GM19452 (cell line): ENCODE measurements around the gene NPAS1.

Source experiments
- ATAC-seq: cut with Tn5 transposase; IDR thresholded peaks from one replicate; pipeline ENCODE4 v1.9.1; 2021; ENCODE audit not compliant: unreplicated experiment

NPAS1 gene, protein sequence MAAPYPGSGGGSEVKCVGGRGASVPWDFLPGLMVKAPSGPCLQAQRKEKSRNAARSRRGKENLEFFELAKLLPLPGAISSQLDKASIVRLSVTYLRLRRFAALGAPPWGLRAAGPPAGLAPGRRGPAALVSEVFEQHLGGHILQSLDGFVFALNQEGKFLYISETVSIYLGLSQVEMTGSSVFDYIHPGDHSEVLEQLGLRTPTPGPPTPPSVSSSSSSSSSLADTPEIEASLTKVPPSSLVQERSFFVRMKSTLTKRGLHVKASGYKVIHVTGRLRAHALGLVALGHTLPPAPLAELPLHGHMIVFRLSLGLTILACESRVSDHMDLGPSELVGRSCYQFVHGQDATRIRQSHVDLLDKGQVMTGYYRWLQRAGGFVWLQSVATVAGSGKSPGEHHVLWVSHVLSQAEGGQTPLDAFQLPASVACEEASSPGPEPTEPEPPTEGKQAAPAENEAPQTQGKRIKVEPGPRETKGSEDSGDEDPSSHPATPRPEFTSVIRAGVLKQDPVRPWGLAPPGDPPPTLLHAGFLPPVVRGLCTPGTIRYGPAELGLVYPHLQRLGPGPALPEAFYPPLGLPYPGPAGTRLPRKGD

GRCh38 chr19:47019431-47020041, at the start of gene NPAS1:
Gene NPAS1 (plus strand): TSS chr19:47019837. CDS start chr19:47021048, 1,211 bp downstream.
- no peak for ATAC-seq

DNA sequence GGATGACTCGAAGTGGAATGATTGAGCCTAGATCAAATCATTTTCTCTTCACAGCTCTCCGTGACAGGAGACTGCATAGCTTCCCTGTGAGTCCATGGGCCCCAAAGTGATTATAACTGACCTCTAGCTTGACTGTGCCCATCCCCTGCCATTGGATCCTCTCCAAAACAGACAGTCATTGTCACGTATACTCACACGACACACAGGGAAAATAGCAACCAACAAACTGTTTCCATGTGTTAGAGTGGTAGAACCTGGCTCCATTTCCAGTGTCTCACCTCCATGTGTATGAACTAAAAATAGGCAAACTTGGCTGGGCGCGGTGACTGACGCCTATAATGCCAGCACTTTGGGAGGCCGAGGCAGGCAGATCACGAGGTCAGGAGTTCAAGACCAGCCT, 48.8 kb upstream of the NPAS1 start:
- no peak for ATAC-seq

DNA sequence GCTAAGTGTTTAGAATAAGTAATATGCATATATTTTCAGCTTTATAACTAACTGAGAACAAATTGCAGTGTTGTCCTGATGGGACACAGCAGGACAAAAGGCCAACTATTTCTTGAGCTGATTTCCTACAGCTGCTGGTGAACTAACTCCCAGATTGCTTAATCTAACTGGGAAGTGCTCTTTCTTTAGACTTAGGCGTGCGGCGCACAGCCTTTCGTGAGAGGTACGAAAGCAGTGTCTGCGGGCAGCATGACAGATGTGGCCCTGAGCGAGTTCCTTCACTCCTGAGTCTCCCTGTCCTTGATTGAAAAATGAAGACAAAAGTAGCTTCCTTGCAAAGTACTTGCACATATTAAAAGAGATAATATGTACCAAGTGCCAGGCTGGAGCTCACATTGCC, 47.3 kb upstream of the NPAS1 start:
- no peak for ATAC-seq

GRCh38 chr19:46974181-46974580, 45.5 kb upstream of the NPAS1 start:
- no peak for ATAC-seq

DNA sequence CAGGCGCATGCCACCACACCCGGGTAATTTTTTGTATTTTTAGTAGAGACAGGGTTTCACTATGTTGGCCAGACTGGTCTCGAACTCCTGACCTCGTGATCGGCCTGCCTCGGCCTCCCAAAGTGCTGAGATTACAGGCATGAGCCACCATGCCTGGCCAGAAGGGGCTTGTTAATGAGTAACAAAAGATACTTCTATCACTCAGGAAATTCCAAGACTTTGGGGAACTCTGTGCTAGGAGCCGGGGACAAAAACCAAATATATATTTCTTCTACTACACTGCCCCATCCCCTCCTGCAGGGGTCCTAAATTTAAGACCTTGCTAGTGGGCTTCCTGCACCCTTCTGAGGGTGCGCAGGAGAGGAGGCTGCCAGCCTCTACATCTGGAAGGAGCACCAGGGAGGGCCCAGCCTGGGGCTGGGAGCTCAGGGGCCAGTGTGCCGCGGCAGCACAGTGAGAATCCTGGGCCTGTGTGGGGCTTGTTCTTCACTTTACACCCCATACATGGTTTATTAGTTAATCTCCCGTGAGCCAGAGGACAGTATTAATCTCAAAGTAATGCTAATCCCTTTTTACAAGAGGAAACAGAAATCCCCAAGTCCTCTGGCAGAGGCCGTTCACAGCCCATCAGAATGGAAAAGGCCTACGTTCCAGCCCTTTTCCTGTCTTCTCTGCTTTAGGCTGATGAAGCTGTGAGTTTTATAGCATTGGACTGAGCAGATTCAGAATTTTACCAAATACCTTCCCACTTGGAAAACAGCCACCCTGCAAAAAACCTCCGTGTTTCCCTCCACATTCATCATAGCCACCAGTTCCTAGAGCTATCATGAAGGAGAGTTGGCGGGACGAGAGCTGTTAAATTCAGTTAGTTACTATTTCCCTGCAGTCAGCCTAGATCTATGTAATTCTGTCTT, 44.4 kb upstream of the NPAS1 start:
- no peak for ATAC-seq

DNA sequence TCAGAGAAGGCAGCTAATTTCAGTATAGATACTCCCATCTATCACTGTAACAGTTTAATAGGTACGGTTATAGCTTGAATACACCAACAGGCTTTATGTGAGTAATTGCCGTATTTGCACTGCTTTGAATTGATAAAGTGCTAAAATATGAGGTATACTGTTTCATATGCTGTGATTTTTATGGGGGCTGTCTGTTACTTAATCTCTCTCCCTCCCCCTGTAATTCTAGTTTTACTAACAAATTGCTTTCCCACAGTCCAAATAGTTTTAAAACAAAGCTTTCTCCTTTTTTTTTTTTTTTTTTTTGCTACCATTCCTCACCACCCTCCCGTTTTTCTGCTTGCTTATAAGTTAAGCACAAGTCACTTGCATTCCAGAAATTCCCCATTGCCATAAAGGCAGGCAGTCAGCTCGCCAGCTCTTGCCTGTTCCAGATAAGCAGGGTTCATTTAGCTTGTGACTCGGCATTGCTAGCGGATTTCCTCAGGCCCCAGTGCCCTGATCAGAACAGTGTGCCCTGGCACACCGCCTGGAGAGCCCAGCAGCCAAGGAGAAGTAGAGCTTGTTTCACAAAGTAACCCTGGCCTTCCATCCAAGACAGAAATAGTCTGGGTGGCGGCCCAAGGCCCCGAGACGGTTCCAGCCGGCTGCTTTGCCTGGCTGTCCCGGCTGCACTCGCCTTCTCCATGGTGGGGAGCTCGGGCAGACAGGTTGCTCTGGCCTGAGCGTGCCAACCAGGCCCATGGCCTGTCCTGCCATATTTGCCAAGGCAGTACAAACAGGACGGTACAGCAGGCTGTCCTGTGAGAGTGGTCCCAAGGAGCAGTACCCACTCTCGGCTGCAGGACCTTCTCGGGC, 43.5 kb upstream of the NPAS1 start:
- no peak for ATAC-seq

GRCh38 chr19:46976845-46977320, 42.8 kb upstream of the NPAS1 start:
- ATAC-seq: no peak

DNA sequence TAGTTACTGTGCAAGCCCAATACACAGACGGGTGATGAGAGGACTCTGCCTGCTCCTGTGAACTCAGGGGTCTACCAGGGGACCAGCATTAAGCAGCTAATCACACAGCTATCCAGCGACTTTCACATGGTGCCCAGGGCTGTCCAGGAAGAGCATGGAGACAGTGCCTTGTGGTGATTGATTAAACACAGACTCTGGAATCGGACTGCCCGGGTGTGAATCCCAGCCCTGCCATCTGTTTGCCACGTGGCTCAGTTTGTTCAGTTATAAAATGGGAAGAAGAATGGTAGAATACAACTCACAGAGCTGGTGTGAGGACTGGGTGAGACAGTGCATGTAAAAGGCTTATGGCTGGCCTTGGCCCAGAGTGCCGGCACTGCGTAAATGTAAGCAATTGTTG, 42.1 kb upstream of the NPAS1 start:
- no peak for ATAC-seq

GRCh38 chr19:46978171-46978869, 41.3 kb upstream of the NPAS1 start:
- ATAC-seq: no peak

DNA sequence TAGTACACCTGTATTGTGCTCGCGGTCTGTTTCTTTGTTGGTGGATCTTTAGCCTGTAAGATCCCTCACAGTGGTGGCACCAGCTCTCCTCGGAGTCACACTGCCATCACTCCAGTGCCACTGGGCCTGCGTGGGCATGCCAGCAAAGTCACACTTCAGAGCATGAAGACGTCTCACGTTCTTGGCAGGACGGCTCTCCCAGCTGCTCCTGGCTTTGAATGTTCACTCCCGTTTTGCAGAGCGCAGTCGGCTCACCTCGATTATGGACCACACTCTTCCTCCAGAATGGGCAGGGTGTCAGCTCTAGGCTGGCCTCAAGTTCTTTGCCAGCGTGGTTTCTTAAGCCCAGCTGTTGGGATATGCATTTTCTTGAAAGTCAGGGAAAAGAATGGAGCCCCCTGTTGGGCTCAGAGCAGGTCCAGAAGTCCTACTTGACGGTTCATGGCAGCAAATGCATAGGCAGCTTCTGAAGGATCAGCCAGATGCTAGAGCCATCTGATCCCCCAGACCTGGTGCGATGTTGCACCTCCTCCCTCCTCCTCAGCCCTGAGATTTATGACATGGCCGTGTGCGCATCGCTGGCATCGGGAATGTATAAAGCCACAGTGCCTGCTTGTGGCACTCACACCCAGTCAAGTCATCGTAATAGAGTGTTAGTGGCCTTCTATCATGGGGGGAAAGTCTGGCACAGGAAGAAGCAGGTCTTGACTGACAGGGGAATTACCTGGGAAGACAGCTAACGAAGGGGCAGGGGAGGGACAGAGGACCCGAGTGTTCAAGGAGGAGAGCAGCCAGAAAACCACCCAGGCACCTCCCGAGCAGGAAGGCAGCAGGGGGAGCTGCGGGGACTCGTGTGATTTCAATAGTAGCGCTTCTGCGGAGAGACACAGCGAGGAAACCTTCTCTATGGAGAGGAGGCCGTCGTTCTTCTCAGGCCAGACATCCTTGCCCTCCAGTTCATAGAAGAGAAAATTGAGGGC, 40.2 kb upstream of the NPAS1 start:
- ATAC-seq: no peak

GRCh38 chr19:46980761-46981160, 38.9 kb upstream of the NPAS1 start:
- no peak for ATAC-seq

GRCh38 chr19:46981286-46981945, 38.2 kb upstream of the NPAS1 start:
- ATAC-seq: no peak

GRCh38 chr19:46983097-46983496, 36.5 kb upstream of the NPAS1 start:
- ATAC-seq: no peak

- ATAC-seq: no peak
Observed at GRCh38 chr19:46984077-46985010, 35.3 kb upstream of the NPAS1 start.

DNA sequence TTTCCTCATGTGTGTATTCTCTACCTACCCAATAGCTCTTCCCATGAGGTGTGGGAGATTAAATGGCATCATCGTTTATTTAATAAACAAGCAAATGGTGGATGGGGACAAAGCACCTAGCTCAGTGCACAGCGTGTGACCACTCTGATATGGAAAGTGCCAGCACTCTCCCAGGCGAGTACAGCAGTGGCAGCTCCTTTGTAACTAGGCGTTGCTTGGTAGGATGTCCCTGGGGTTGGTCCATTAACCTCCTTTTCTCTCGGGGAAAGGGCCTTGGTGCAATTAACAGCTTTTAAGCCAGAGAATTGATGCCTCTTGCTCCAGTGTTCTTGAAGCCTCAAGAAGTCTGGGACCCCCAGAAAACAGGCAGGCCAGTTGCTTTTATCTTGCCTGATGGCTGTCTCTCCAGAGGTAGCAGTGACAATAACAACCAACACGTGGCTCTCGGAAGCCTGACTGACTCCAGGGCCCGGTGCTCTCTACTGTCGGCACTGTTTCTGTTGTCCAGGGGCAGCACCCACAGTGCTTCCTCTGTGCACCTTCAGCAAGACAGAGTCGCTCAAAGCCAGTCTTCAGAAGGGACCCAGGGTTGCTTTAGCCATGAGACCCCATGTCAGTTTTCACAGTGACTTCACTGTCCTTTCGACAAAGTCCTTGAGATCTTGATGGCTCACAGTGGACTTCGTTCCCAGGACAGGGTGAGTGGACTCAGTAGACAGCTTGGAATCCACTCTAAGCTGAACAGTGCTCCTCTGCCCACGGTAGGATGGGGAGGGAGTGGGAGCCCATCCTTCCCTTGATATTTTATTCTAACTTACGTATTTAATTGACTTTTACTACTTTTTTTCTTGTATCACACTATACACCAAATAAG, 33.9 kb upstream of the NPAS1 start:
- no peak for ATAC-seq
